H1 (cell line): ENCODE results near the gene TMEM145. TPM values are rescaled to one million over a fixed set of nuclear protein-coding genes. Genes with fewer than 3 reads are reported as not detected.

Source experiments
- CHD2 ChIP-seq: IDR thresholded peaks from 2 replicates; pipeline ENCODE4 v1.6.1; 2012; ENCODE audit warnings: low read length, improper control_type of control experiment
- CTCF ChIP-seq, 3 experiments: IDR thresholded peaks; 1 replicate in 2 of 3; 2 replicates in 1 of 3; pipeline versions ENCODE4 v1.5.1 to v1.6.1; 2011; ENCODE audit warnings: low read length in 3 of 3, mild to moderate bottlenecking in 3 of 3, inconsistent platforms in 2 of 3, low read depth in 1 of 3, moderate library complexity in 1 of 3; ENCODE audit not compliant: insufficient read depth in 1 of 3; ENCODE audit errors: control extremely low read depth in 1 of 3
- HDAC2 ChIP-seq, 2 experiments: fragments of 300-600 bp in 1 of 2; sonication (generic) in 1 of 2; IDR thresholded peaks; 2 replicates each; pipeline ENCODE4 v1.6.1; 2011 to 2012; ENCODE audit warnings: low read depth in 2 of 2, low read length in 2 of 2, mild to moderate bottlenecking in 2 of 2, moderate library complexity in 2 of 2, borderline replicate concordance in 1 of 2, inconsistent platforms in 1 of 2
- KDM1A ChIP-seq: fragments of 200-600, 300-600 bp; sonication (generic); IDR thresholded peaks from 2 replicates; pipeline ENCODE4 v1.7.1; 2016; ENCODE audit warnings: mild to moderate bottlenecking, low read length, borderline replicate concordance
- KDM4A ChIP-seq: IDR thresholded peaks from one replicate; pipeline ENCODE4 v1.7.1; 2012; ENCODE audit warnings: low read depth, mild to moderate bottlenecking, moderate library complexity, low read length, inconsistent platforms; ENCODE audit not compliant: severe bottlenecking
- POLR2A ChIP-seq, 2 experiments: IDR thresholded peaks; 1 replicate in 1 of 2; 2 replicates in 1 of 2; pipeline ENCODE4 v1.6.1; 2011; ENCODE audit warnings: low read depth in 2 of 2, low read length in 2 of 2, mild to moderate bottlenecking in 2 of 2; ENCODE audit errors: control extremely low read depth in 1 of 2
- RAD21 ChIP-seq, 2 experiments: IDR thresholded peaks in 1 of 2; conservative IDR thresholded peaks in 1 of 2; 2 replicates each; pipeline ENCODE4 v1.6.1; 2011; ENCODE audit warnings: low read depth in 2 of 2, low read length in 2 of 2, improper control_type of control experiment in 1 of 2, inconsistent platforms in 1 of 2, mild to moderate bottlenecking in 1 of 2, moderate library complexity in 1 of 2
- RXRA ChIP-seq: IDR thresholded peaks from 2 replicates; pipeline ENCODE4 v1.6.1; 2011; ENCODE audit warnings: low read depth, mild to moderate bottlenecking, low read length, moderate library complexity; ENCODE audit not compliant: insufficient read depth
- SP1 ChIP-seq: IDR thresholded peaks from 2 replicates; pipeline ENCODE4 v1.6.1; 2011; ENCODE audit warnings: low read depth, low read length
- SUZ12 ChIP-seq: fragments of 200-600 bp; sonication (generic); IDR thresholded peaks from 2 replicates; pipeline ENCODE4 v1.6.1; 2012; ENCODE audit warnings: mild to moderate bottlenecking, inconsistent platforms, low read length, moderate library complexity, mixed read lengths
- YY1 ChIP-seq: IDR thresholded peaks from 2 replicates; pipeline ENCODE4 v1.6.1; 2011; ENCODE audit warnings: low read depth, mild to moderate bottlenecking, low read length
- polyA plus RNA-seq, 7 experiments: library from polyadenylated mRNA; depleted of rRNA in 3 of 7; stranded (reverse) in 5 of 7; unstranded in 2 of 7; fragments of >200 nt in 5 of 7; fragments of 200-250 nt in 2 of 7; gene quantifications; 1 replicate in 5 of 7; 2 replicates in 1 of 7; 4 replicates in 1 of 7; pipeline versions ENCODE4 v1.2.1 to v1.2.3, GENCODE V29; 2011 to 2013; ENCODE audit warnings: missing spikeins in 2 of 7, mixed read lengths in 2 of 7
- total RNA-seq: library from RNA; stranded (reverse); fragmentation: NEBNext Ultra II Directional; extraction: Animal tissue kit (Norgen Biotek cat#: 25700); gene quantifications from 2 replicates; pipeline ENCODE4 v1.2.1, GENCODE V29; 2021

TMEM145 gene
- total and polyA plus RNA-seq, 2 of the 8 experiments (the other 6 are each of a cell fraction or from before 2014, with no cell fraction given) = 2.3 to 4.7 TPM

- no peak for TF ChIP-seq CTCF (IDR thresholded peaks at IDR 0.05; ENCODE audit: control extremely low read depth in 1 of 3, insufficient read depth in 1 of 3, low read depth in 1 of 3, low read length in 3 of 3)
- TF ChIP-seq KDM1A = peak; percentile 97; the same call in 1 of the 2 replicates
- no peak for TF ChIP-seq POLR2A (IDR thresholded peaks at IDR 0.05; ENCODE audit: control extremely low read depth in 1 of 2, low read depth in 2 of 2, low read length in 2 of 2)
- TF ChIP-seq SUZ12 = no peak
- no peak for TF ChIP-seq YY1
- peak in 1 of 2 experiments; percentile 74; a peak in 1 of 4 replicates for TF ChIP-seq HDAC2 (IDR thresholded peaks at IDR 0.05; ENCODE audit: borderline replicate concordance in 1 of 2, low read depth in 2 of 2, low read length in 2 of 2)
- TF ChIP-seq RAD21 (IDR thresholded peaks at IDR 0.05 in 1 of 2, conservative IDR thresholded peaks at IDR 0.05 in 1 of 2; ENCODE audit: low read depth in 2 of 2, low read length in 2 of 2) = no peak; a peak in 1 of 4 replicates
- TF ChIP-seq CHD2 = no peak
- TF ChIP-seq SP1 = no peak
- peak; percentile 6 for TF ChIP-seq KDM4A
- no peak for TF ChIP-seq RXRA
These were observed 11.7 kb downstream of the TMEM145 start (continued) for GRCh38 chr19:42324655-42325307.
